Neuron (in vitro differentiated cells): Measurements from ENCODE around the gene GABPB1.

Experiments used
- H2AFZ ChIP-seq: one replicate; pipeline ENCODE4 v1.6.1; 2013; ENCODE audit warnings: low read depth, mild to moderate bottlenecking, inconsistent platforms, low read length, moderate library complexity
- H3K27me3 ChIP-seq: one replicate; pipeline ENCODE4 v1.6.1; 2013; ENCODE audit warnings: low read length; ENCODE audit not compliant: insufficient read depth
- H3K36me3 ChIP-seq: one replicate; pipeline ENCODE4 v1.6.1; 2013; ENCODE audit warnings: low read length; ENCODE audit not compliant: insufficient read depth
- H3K4me1 ChIP-seq: one replicate; pipeline ENCODE4 v1.6.1; 2013; ENCODE audit warnings: low read length; ENCODE audit not compliant: insufficient read depth
- H3K4me3 ChIP-seq: 2 replicates; pipeline ENCODE4 v1.5.1; 2013; ENCODE audit warnings: mild to moderate bottlenecking, low read length, moderate library complexity
- H3K9me3 ChIP-seq: one replicate; pipeline ENCODE4 v1.6.1; 2013; ENCODE audit warnings: low read length

GABPB1 gene

GRCh38 chr15:50241684-50242450 is 113.1 kb downstream of the GABPB1 start:
- H2AFZ ChIP-seq: no peak overlapping the region
- H3K4me3 ChIP-seq: no peak overlapping the region
- no peaks in the 10 kb centered on the region for H3K36me3 ChIP-seq
- H3K9me3 ChIP-seq: no peaks in the 10 kb centered on the region
- no peaks in the 10 kb centered on the region for H3K27me3 ChIP-seq
- H3K4me1 ChIP-seq: no peaks in the 10 kb centered on the region

GRCh38 chr15:50238255-50238654 is 116.7 kb downstream of the GABPB1 start:
- no peaks in the 10 kb centered on the region for H3K27me3 ChIP-seq
- no peaks in the 10 kb centered on the region for H3K9me3 ChIP-seq
- no peak overlapping the region for H3K4me3 ChIP-seq
- no peaks in the 10 kb centered on the region for H3K36me3 ChIP-seq
- H3K4me1 ChIP-seq: no peaks in the 10 kb centered on the region
- H2AFZ ChIP-seq: no peak overlapping the region

- H3K27me3 ChIP-seq: no peaks in the 10 kb centered on the region
- H3K4me1 ChIP-seq: no peaks in the 10 kb centered on the region
- H3K36me3 ChIP-seq: no peaks in the 10 kb centered on the region
- no peak overlapping the region for H2AFZ ChIP-seq
- no peaks in the 10 kb centered on the region for H3K9me3 ChIP-seq
- no peak overlapping the region for H3K4me3 ChIP-seq
Observed at GRCh38 chr15:50236433-50236832, 118.6 kb downstream of the GABPB1 start.

- Histone ChIP-seq H3K36me3 (no peaks in the 10 kb centered on the region), H3K4me1 (no peaks in the 10 kb centered on the region), H3K9me3 (no peaks in the 10 kb centered on the region), H3K4me3 (no peak overlapping the region), H3K27me3 (no peaks in the 10 kb centered on the region), H2AFZ (no peak overlapping the region)
Observed at GRCh38 chr15:50235794-50236193, 119.2 kb downstream of the GABPB1 start.

GRCh38 chr15:50234764-50235163 is 120.2 kb downstream of the GABPB1 start:
- Histone ChIP-seq H3K27me3 (no peaks in the 10 kb centered on the region), H3K9me3 (no peaks in the 10 kb centered on the region), H2AFZ (no peak overlapping the region), H3K4me1 (no peaks in the 10 kb centered on the region), H3K4me3 (no peak overlapping the region), H3K36me3 (no peaks in the 10 kb centered on the region)

GRCh38 chr15:50233192-50233736 is 121.7 kb downstream of the GABPB1 start:
- Histone ChIP-seq H2AFZ (no peak overlapping the region), H3K4me1 (no peaks in the 10 kb centered on the region), H3K9me3 (no peaks in the 10 kb centered on the region), H3K36me3 (no peaks in the 10 kb centered on the region), H3K27me3 (no peaks in the 10 kb centered on the region), H3K4me3 (no peak overlapping the region)

GRCh38 chr15:50232791-50233190 is 122.2 kb downstream of the GABPB1 start:
- Histone ChIP-seq H3K9me3 (no peaks in the 10 kb centered on the region), H2AFZ (no peak overlapping the region), H3K4me3 (no peak overlapping the region), H3K27me3 (no peaks in the 10 kb centered on the region), H3K4me1 (no peaks in the 10 kb centered on the region), H3K36me3 (no peaks in the 10 kb centered on the region)

- Histone ChIP-seq H3K9me3 (no peaks in the 10 kb centered on the region), H3K4me3 (no peak overlapping the region), H3K36me3 (no peaks in the 10 kb centered on the region), H3K4me1 (no peaks in the 10 kb centered on the region), H3K27me3 (no peaks in the 10 kb centered on the region), H2AFZ (no peak overlapping the region)
Observed at GRCh38 chr15:50231761-50232160, 123.2 kb downstream of the GABPB1 start.

- Histone ChIP-seq H3K4me1 (no peaks in the 10 kb centered on the region), H3K4me3 (no peak overlapping the region), H3K27me3 (no peaks in the 10 kb centered on the region), H3K9me3 (no peaks in the 10 kb centered on the region), H2AFZ (no peak overlapping the region), H3K36me3 (no peaks in the 10 kb centered on the region)
Observed at GRCh38 chr15:50229336-50229735, 125.7 kb downstream of the GABPB1 start.

- Histone ChIP-seq H2AFZ (no peak overlapping the region), H3K4me3 (no peak overlapping the region)
Observed at GRCh38 chr15:50228866-50229265, 126.1 kb downstream of the GABPB1 start.

GRCh38 chr15:50227076-50227475 is 127.9 kb downstream of the GABPB1 start:
- Histone ChIP-seq H3K4me3 (no peak overlapping the region), H3K36me3 (no peaks in the 10 kb centered on the region), H3K4me1 (no peaks in the 10 kb centered on the region), H3K9me3 (no peaks in the 10 kb centered on the region), H3K27me3 (no peaks in the 10 kb centered on the region), H2AFZ (no peak overlapping the region)

More at GRCh38 chr15:50228866-50229265, 126.1 kb downstream of the GABPB1 start:
- no peaks in the 10 kb centered on the region for H3K9me3 ChIP-seq
- H3K4me1 ChIP-seq: no peaks in the 10 kb centered on the region
- H3K27me3 ChIP-seq: no peaks in the 10 kb centered on the region
- H3K36me3 ChIP-seq: no peaks in the 10 kb centered on the region

- H3K4me3 ChIP-seq: no peak overlapping the region
- H3K36me3 ChIP-seq: no peaks in the 10 kb centered on the region
- H3K27me3 ChIP-seq: no peaks in the 10 kb centered on the region
Observed at GRCh38 chr15:50225938-50226337, 129.1 kb downstream of the GABPB1 start.

More at GRCh38 chr15:50225938-50226337, 129.1 kb downstream of the GABPB1 start:
- no peaks in the 10 kb centered on the region for H3K9me3 ChIP-seq
- H2AFZ ChIP-seq: no peak overlapping the region
- no peaks in the 10 kb centered on the region for H3K4me1 ChIP-seq
